Lower leg skin (tissue), 4 donors: ENCODE data around the gene RHO. TPM values are rescaled to one million over a fixed set of nuclear protein-coding genes. Genes with fewer than 3 reads are reported as not detected.

ENCODE experiments used
- DNase-seq, 2 donors: peaks; one replicate each; pipeline ENCODE4 v3.0.0-alpha.2; 2019; ENCODE audit warnings: low spot score in 2 of 2
- H3K4me3 ChIP-seq: fragments of 200-600 bp; sonication (generic); 2 replicates; pipeline ENCODE4 v1.5.1; 2017; ENCODE audit warnings: mild to moderate bottlenecking, low read depth; ENCODE audit not compliant: poor library complexity, severe bottlenecking
- POLR2A ChIP-seq, 2 donors: fragments of 450-650 bp; IDR thresholded peaks; one replicate each; pipeline ENCODE4 v1.6.1; 2016 to 2017; ENCODE audit warnings: antibody characterized with exemption in 2 of 2, mild to moderate bottlenecking in 1 of 2, moderate library complexity in 1 of 2
- WGBS, 2 donors: methylation state at CpG; one replicate each; pipeline ENCODE4 v1.1.5; 2018; 5-methylcytosine and 5-hydroxymethylcytosine counted together
- intact Hi-C: fragments of 100-400 bp; cut with DNase I; formaldehyde crosslinking; loops from one replicate; pipeline ENCODE4 v1.15.0; 2023; ENCODE audit warnings: low total_unique reads
- total RNA-seq, 4 donors: library from RNA; depleted of rRNA; stranded (reverse); fragments of >200 nt; gene quantifications; one replicate each; pipeline ENCODE4 v1.1.0, GENCODE V29; 2016
- TF ChIP-seq, protein P1 (sequence below), 3 donors: fragments of 450-650 bp; IDR thresholded peaks; one replicate each; pipeline ENCODE4 v1.5.1; 2016; ENCODE audit warnings: antibody characterized with exemption in 3 of 3, mild to moderate bottlenecking in 3 of 3, moderate library complexity in 2 of 3

Gene RHO
- total RNA-seq, 4 donors from 2014 or later: not detected

DNA sequence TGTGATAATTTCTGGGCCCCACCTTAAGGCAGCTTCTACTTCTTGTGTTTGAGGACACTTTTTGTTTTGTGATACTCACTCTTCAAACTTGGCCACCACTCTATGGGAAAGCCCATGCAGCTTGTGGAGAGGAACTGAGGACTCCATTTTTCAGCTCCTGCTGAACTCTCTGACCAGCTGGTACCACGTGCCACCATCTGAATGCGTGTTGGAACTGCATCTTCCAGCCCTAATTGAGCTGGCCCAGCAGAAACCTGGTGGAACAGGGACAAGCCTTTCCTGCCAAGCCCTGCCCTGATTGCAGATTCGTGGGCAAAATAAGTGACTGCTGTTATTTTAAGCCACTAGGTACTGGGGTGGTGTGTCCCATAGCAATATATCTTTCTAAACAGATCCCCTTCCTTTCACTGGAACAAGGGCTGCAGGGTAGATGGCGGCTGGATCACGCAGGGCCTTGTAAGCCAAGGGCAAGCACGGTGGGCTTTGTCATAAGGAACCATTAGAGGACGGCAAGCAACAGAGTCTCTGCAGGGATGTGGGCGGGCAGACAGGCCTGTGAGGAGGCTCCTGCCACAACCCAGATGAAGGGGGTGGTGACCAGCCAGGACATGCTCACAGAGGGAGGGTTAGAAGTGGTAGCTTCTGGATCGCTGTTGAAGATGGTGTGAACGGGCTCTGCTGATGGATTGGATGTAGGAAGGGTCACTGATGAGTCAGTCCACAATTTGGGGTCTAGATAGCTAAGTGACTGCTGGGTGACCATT is 24.0 kb downstream of the RHO start:
- 44 to 52% methylated on average over 9 to 10 of the region's 10 CpGs for WGBS, 2 donors
- TF ChIP-seq, protein P1, sequence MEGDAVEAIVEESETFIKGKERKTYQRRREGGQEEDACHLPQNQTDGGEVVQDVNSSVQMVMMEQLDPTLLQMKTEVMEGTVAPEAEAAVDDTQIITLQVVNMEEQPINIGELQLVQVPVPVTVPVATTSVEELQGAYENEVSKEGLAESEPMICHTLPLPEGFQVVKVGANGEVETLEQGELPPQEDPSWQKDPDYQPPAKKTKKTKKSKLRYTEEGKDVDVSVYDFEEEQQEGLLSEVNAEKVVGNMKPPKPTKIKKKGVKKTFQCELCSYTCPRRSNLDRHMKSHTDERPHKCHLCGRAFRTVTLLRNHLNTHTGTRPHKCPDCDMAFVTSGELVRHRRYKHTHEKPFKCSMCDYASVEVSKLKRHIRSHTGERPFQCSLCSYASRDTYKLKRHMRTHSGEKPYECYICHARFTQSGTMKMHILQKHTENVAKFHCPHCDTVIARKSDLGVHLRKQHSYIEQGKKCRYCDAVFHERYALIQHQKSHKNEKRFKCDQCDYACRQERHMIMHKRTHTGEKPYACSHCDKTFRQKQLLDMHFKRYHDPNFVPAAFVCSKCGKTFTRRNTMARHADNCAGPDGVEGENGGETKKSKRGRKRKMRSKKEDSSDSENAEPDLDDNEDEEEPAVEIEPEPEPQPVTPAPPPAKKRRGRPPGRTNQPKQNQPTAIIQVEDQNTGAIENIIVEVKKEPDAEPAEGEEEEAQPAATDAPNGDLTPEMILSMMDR (IDR thresholded peaks at IDR 0.05): no peak
- TF ChIP-seq POLR2A (IDR thresholded peaks at IDR 0.05): no peak
- no peak overlapping the region for H3K4me3 ChIP-seq
- DNase-seq: no peak
- intact Hi-C loops: no loop called here

DNA sequence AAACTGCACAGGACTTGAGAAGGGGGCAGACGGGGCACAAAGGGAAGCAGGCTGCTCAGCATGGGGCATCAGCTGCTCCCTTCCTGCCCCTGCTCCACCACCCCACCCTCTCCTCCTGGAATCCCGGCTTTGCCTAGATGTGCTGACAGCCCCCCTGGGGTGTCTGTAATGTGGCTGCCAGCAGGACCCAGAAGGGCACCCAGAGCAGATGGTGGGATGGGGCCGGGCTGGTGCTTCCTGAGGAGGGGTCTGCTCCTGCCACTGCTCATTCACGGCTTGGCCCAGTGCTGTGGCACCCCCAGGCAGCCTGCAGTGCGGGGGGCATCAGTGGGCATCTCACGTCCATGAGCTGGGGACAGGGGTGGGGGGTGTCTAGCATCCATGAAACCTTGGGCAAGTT is 24.7 kb downstream of the RHO start:
- no peak overlapping the region for H3K4me3 ChIP-seq
- TF ChIP-seq, protein P1 (IDR thresholded peaks at IDR 0.05): no peak
- TF ChIP-seq POLR2A (IDR thresholded peaks at IDR 0.05): no peak
- DNase-seq: no peak
- intact Hi-C loops: no loop called here
- WGBS, 2 donors: 64 to 72% methylated on average over 5 to 6 of the region's 6 CpGs

- 44 to 55% methylated on average over 15 of the region's 15 CpGs for WGBS, 2 donors
- TF ChIP-seq, protein P1 (IDR thresholded peaks at IDR 0.05): no peak
- TF ChIP-seq POLR2A (IDR thresholded peaks at IDR 0.05): no peak
- intact Hi-C loops: no loop called here
- DNase-seq: no peak
- no peak overlapping the region for H3K4me3 ChIP-seq
Observed at GRCh38 chr3:129553719-129554118, 25.3 kb downstream of the RHO start.

- DNase-seq: no peak
- intact Hi-C loops: no loop called here
- 56 to 62% methylated on average over 13 of the region's 13 CpGs for WGBS, 2 donors
- no peak for TF ChIP-seq POLR2A (IDR thresholded peaks at IDR 0.05)
- TF ChIP-seq, protein P1 (IDR thresholded peaks at IDR 0.05): no peak
- no peak overlapping the region for H3K4me3 ChIP-seq
Observed at GRCh38 chr3:129554356-129555152, 26.1 kb downstream of the RHO start.

DNA sequence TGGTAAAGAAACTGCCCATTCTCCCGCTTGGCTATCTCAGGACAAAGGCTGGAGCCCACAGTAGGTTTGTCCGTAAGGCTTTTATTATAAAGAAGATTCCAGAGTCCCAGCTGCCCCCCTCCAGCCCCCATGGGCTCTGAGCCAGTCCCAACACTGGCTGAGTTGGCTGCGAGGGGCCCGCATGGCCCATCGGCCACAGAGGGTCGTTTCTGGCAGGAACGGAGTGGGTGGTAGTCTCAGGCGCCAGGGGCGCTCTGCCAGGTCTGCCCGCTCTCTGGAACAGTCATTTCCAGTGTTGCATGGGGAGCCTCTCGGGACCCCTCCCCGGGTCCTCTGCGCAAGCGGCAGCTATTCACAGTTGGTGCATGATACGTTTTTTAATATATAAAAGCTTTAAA is 26.7 kb downstream of the RHO start:
- no peak overlapping the region for H3K4me3 ChIP-seq
- DNase-seq: no peak
- intact Hi-C loops: no loop called here
- WGBS, 2 donors: 76 to 82% methylated on average over 15 of the region's 15 CpGs
- TF ChIP-seq POLR2A (IDR thresholded peaks at IDR 0.05): no peak

GRCh38 chr3:129555616-129556357 is 27.3 kb downstream of the RHO start:
- no peak overlapping the region for H3K4me3 ChIP-seq
- WGBS, 2 donors: 77 to 78% methylated on average over 16 to 18 of the region's 18 CpGs
- intact Hi-C loops: no loop called here
- TF ChIP-seq, protein P1 (IDR thresholded peaks at IDR 0.05): no peak
- TF ChIP-seq POLR2A (IDR thresholded peaks at IDR 0.05): no peak
- DNase-seq: no peak
